ENCODE data around the gene PSMD12. TPM values are rescaled to one million over a fixed set of nuclear protein-coding genes. Genes with fewer than 3 reads are reported as not detected.

Gene PSMD12
- polyA plus RNA-seq, 1 donor from 2014 or later = 24.1 TPM

DNA sequence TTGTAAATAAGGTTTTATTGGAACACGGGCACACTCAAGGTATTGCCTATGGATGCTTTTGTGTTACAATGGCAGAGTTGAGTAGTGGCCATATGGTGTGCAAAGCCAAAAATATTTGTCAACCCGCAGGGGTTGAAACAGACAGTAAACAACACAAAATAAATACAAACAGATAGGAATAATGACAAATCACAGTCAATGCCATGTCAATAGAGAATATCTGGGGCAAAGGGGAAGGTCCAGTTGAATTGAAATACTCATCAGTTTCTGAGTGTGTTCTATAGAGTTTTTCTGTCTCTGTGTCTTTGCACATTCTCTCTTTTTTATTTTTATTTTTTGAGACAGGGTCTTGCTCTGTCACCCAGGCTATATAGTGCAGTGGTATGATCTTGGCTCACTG lies 48.2 kb upstream of the PSMD12 start:
- no peaks in the 10 kb centered on the region for H3K9me2 ChIP-seq (ENCODE audit: insufficient read depth, low read length)
- no peaks in the 10 kb centered on the region for H3K79me2 ChIP-seq (replicated peaks; ENCODE audit: insufficient read depth, low read length)
- no peak overlapping the region for H3K4me3 ChIP-seq (ENCODE audit: low read length)
- no peaks in the 10 kb centered on the region for H3K27me3 ChIP-seq (ENCODE audit: insufficient read depth, low read depth, low read length)
- H3K4me2 ChIP-seq (ENCODE audit: low read length) = no peak overlapping the region
- TF ChIP-seq MXI1 (conservative IDR thresholded peaks at IDR 0.05; ENCODE audit: poor library complexity, severe bottlenecking) = no peak
- no peak for TF ChIP-seq EP300 (conservative IDR thresholded peaks at IDR 0.05; ENCODE audit: poor library complexity, severe bottlenecking)
- TF ChIP-seq, protein P1, sequence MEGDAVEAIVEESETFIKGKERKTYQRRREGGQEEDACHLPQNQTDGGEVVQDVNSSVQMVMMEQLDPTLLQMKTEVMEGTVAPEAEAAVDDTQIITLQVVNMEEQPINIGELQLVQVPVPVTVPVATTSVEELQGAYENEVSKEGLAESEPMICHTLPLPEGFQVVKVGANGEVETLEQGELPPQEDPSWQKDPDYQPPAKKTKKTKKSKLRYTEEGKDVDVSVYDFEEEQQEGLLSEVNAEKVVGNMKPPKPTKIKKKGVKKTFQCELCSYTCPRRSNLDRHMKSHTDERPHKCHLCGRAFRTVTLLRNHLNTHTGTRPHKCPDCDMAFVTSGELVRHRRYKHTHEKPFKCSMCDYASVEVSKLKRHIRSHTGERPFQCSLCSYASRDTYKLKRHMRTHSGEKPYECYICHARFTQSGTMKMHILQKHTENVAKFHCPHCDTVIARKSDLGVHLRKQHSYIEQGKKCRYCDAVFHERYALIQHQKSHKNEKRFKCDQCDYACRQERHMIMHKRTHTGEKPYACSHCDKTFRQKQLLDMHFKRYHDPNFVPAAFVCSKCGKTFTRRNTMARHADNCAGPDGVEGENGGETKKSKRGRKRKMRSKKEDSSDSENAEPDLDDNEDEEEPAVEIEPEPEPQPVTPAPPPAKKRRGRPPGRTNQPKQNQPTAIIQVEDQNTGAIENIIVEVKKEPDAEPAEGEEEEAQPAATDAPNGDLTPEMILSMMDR (IDR thresholded peaks at IDR 0.05; ENCODE audit: poor library complexity, severe bottlenecking) = no peak
- no peak for TF ChIP-seq EZH2 (IDR thresholded peaks at IDR 0.05; ENCODE audit: borderline replicate concordance, insufficient read depth, low read length, poor library complexity, severe bottlenecking)
- TF ChIP-seq, protein P2, sequence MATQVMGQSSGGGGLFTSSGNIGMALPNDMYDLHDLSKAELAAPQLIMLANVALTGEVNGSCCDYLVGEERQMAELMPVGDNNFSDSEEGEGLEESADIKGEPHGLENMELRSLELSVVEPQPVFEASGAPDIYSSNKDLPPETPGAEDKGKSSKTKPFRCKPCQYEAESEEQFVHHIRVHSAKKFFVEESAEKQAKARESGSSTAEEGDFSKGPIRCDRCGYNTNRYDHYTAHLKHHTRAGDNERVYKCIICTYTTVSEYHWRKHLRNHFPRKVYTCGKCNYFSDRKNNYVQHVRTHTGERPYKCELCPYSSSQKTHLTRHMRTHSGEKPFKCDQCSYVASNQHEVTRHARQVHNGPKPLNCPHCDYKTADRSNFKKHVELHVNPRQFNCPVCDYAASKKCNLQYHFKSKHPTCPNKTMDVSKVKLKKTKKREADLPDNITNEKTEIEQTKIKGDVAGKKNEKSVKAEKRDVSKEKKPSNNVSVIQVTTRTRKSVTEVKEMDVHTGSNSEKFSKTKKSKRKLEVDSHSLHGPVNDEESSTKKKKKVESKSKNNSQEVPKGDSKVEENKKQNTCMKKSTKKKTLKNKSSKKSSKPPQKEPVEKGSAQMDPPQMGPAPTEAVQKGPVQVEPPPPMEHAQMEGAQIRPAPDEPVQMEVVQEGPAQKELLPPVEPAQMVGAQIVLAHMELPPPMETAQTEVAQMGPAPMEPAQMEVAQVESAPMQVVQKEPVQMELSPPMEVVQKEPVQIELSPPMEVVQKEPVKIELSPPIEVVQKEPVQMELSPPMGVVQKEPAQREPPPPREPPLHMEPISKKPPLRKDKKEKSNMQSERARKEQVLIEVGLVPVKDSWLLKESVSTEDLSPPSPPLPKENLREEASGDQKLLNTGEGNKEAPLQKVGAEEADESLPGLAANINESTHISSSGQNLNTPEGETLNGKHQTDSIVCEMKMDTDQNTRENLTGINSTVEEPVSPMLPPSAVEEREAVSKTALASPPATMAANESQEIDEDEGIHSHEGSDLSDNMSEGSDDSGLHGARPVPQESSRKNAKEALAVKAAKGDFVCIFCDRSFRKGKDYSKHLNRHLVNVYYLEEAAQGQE (IDR thresholded peaks at IDR 0.05; ENCODE audit: borderline replicate concordance) = no peak
- no peak for TF ChIP-seq TAF1 (IDR thresholded peaks at IDR 0.05; ENCODE audit: low read depth)
- TF ChIP-seq SMC3 (conservative IDR thresholded peaks at IDR 0.05; ENCODE audit: poor library complexity) = no peak
- TF ChIP-seq POLR2AphosphoS5 (IDR thresholded peaks at IDR 0.05) = no peak
- TF ChIP-seq RAD21 (conservative IDR thresholded peaks at IDR 0.05) = no peak
- H2AFZ ChIP-seq (ENCODE audit: low read depth, low read length) = no peak overlapping the region
- H3K9me3 ChIP-seq (ENCODE audit: low read length) = no peaks in the 10 kb centered on the region
- no peaks in the 10 kb centered on the region for H3K36me3 ChIP-seq (ENCODE audit: insufficient read depth, low read length)
- no peaks in the 10 kb centered on the region for H4K20me1 ChIP-seq (ENCODE audit: insufficient read depth)
- H3K9ac ChIP-seq (ENCODE audit: low read length) = no peak overlapping the region
- no peaks in the 10 kb centered on the region for H3F3A ChIP-seq (ENCODE audit: insufficient read depth, low read length, poor library complexity, severe bottlenecking)
- no peak overlapping the region for H3K27ac ChIP-seq (ENCODE audit: low read length)

- H3K9me3 ChIP-seq (ENCODE audit: low read length) = no peaks in the 10 kb centered on the region
- H3K79me2 ChIP-seq (replicated peaks; ENCODE audit: insufficient read depth, low read length) = no peaks in the 10 kb centered on the region
- no peaks in the 10 kb centered on the region for H3K36me3 ChIP-seq (ENCODE audit: insufficient read depth, low read length)
- H3K9ac ChIP-seq (ENCODE audit: low read length) = no peak overlapping the region
- TF ChIP-seq, protein P1 (IDR thresholded peaks at IDR 0.05; ENCODE audit: poor library complexity, severe bottlenecking) = no peak
- TF ChIP-seq POLR2AphosphoS5 (IDR thresholded peaks at IDR 0.05) (no peak), EP300 (conservative IDR thresholded peaks at IDR 0.05; ENCODE audit: poor library complexity, severe bottlenecking) (no peak), SMC3 (conservative IDR thresholded peaks at IDR 0.05; ENCODE audit: poor library complexity) (no peak), RAD21 (conservative IDR thresholded peaks at IDR 0.05) (no peak), TAF1 (IDR thresholded peaks at IDR 0.05; ENCODE audit: low read depth) (no peak), MXI1 (conservative IDR thresholded peaks at IDR 0.05; ENCODE audit: poor library complexity, severe bottlenecking) (no peak), EZH2 (IDR thresholded peaks at IDR 0.05; ENCODE audit: borderline replicate concordance, insufficient read depth, low read length, poor library complexity, severe bottlenecking) (no peak)
- TF ChIP-seq, protein P2 (IDR thresholded peaks at IDR 0.05; ENCODE audit: borderline replicate concordance) = no peak
- H2AFZ ChIP-seq (ENCODE audit: low read depth, low read length) = no peak overlapping the region
- H3K4me3 ChIP-seq (ENCODE audit: low read length) = no peak overlapping the region
- no peak overlapping the region for H3K27ac ChIP-seq (ENCODE audit: low read length)
- no peaks in the 10 kb centered on the region for H3K9me2 ChIP-seq (ENCODE audit: insufficient read depth, low read length)
- no peaks in the 10 kb centered on the region for H3K27me3 ChIP-seq (ENCODE audit: insufficient read depth, low read depth, low read length)
- H3F3A ChIP-seq (ENCODE audit: insufficient read depth, low read length, poor library complexity, severe bottlenecking) = no peaks in the 10 kb centered on the region
- H3K4me2 ChIP-seq (ENCODE audit: low read length) = no peak overlapping the region
- H4K20me1 ChIP-seq (ENCODE audit: insufficient read depth) = no peaks in the 10 kb centered on the region
Observed at GRCh38 chr17:67414130-67414529, 47.8 kb upstream of the PSMD12 start.

All from neural cell (in vitro differentiated cells).